CD14-positive monocyte (primary cell): ENCODE data around the gene PERM1. TPM values are rescaled to one million over a fixed set of nuclear protein-coding genes. Genes with fewer than 3 reads are reported as not detected.

Source experiments
- DNase-seq, 3 donors: peaks; one replicate each; pipeline ENCODE4 v3.0.0-alpha.2; 2011 to 2022
- H2AFZ ChIP-seq: 2 replicates; pipeline ENCODE4 v1.6.0; 2012; ENCODE audit warnings: mild to moderate bottlenecking, low read depth, low read length, inconsistent platforms; ENCODE audit not compliant: insufficient read depth, poor library complexity, severe bottlenecking
- H3K27ac ChIP-seq, 2 donors: 1 replicate in 1 of 2; 2 replicates in 1 of 2; pipeline ENCODE4 v1.5.1; 2012 to 2013; ENCODE audit warnings: low read length in 2 of 2, control low read depth in 1 of 2, inconsistent platforms in 1 of 2, low read depth in 1 of 2, mild to moderate bottlenecking in 1 of 2
- H3K27me3 ChIP-seq, 2 donors: one replicate each; pipeline versions ENCODE4 v1.6.0 to v1.6.1; 2011 to 2013; ENCODE audit warnings: low read length in 2 of 2; ENCODE audit not compliant: control insufficient read depth in 2 of 2, insufficient read depth in 2 of 2
- H3K36me3 ChIP-seq, 2 donors: replicated peaks in 1 of 2; 1 replicate in 1 of 2; 2 replicates in 1 of 2; pipeline versions ENCODE4 v1.5.1 to v1.6.1; 2012 to 2013; ENCODE audit warnings: low read length in 2 of 2, control low read depth in 1 of 2, inconsistent platforms in 1 of 2, mild to moderate bottlenecking in 1 of 2; ENCODE audit not compliant: insufficient read depth in 2 of 2, control insufficient read depth in 1 of 2
- H3K4me1 ChIP-seq, 2 donors: 1 replicate in 1 of 2; 2 replicates in 1 of 2; pipeline versions ENCODE4 v1.5.1 to v1.6.1; 2012 to 2013; ENCODE audit warnings: low read length in 2 of 2, control low read depth in 1 of 2, inconsistent platforms in 1 of 2, mild to moderate bottlenecking in 1 of 2, moderate library complexity in 1 of 2; ENCODE audit not compliant: insufficient read depth in 2 of 2, control insufficient read depth in 1 of 2
- H3K4me2 ChIP-seq: replicated peaks from 2 replicates; pipeline ENCODE3; 2012; ENCODE audit warnings: low read length, moderate library complexity, mild to moderate bottlenecking; ENCODE audit not compliant: poor library complexity, severe bottlenecking; ENCODE audit errors: extremely low read depth
- H3K4me3 ChIP-seq, 3 experiments: fragments of 200-600 bp in 1 of 3; sonication (generic) in 1 of 3; replicated peaks in 1 of 3; 1 replicate in 2 of 3; 2 replicates in 1 of 3; pipeline ENCODE4 v1.5.1; 2011 to 2013; ENCODE audit warnings: low read length in 3 of 3, mild to moderate bottlenecking in 3 of 3, control low read depth in 2 of 3, low read depth in 2 of 3, inconsistent platforms in 1 of 3, moderate library complexity in 1 of 3
- H3K79me2 ChIP-seq: 2 replicates; pipeline ENCODE4 v1.6.0; 2012; ENCODE audit warnings: mild to moderate bottlenecking, control low read depth, inconsistent platforms, low read length, moderate library complexity; ENCODE audit not compliant: insufficient read depth
- H3K9ac ChIP-seq: 2 replicates; pipeline ENCODE4 v1.6.0; 2017; ENCODE audit warnings: low read length, mild to moderate bottlenecking; ENCODE audit not compliant: insufficient read depth, poor library complexity, severe bottlenecking
- H3K9me3 ChIP-seq, 2 donors: replicated peaks in 1 of 2; 1 replicate in 1 of 2; 2 replicates in 1 of 2; pipeline versions ENCODE4 v1.5.1 to v1.6.1; 2012 to 2013; ENCODE audit warnings: low read length in 2 of 2, control low read depth in 1 of 2; ENCODE audit not compliant: control insufficient read depth in 1 of 2, insufficient read depth in 1 of 2
- H4K20me1 ChIP-seq: 2 replicates; pipeline ENCODE4 v1.6.0; 2012; ENCODE audit warnings: mild to moderate bottlenecking, low read length, control low read depth, moderate library complexity; ENCODE audit not compliant: insufficient read depth
- H3K27ac Mint-ChIP-seq, 7 donors: one replicate each; pipeline ENCODE4 v1.8.0; 2020; ENCODE audit warnings: mild to moderate bottlenecking in 7 of 7, mixed read lengths in 7 of 7, moderate library complexity in 6 of 7, inconsistent platforms in 2 of 7
- H3K27me3 Mint-ChIP-seq, 3 donors: one replicate each; pipeline ENCODE4 v1.8.0; 2021 to 2022; ENCODE audit warnings: low read depth in 3 of 3, mild to moderate bottlenecking in 3 of 3, mixed read lengths in 3 of 3, moderate library complexity in 3 of 3, inconsistent platforms in 1 of 3
- H3K36me3 Mint-ChIP-seq, 2 donors: one replicate each; pipeline ENCODE4 v1.8.0; 2020; ENCODE audit warnings: mixed read lengths in 2 of 2, inconsistent platforms in 1 of 2, mild to moderate bottlenecking in 1 of 2
- H3K4me1 Mint-ChIP-seq: one replicate; pipeline ENCODE4 v1.8.0; 2020; ENCODE audit warnings: mild to moderate bottlenecking, mixed read lengths
- H3K4me3 Mint-ChIP-seq, 2 donors: one replicate each; pipeline ENCODE4 v1.8.0; 2020; ENCODE audit warnings: mild to moderate bottlenecking in 2 of 2, mixed read lengths in 2 of 2, moderate library complexity in 1 of 2
- H3K9me3 Mint-ChIP-seq, 7 donors: one replicate each; pipeline ENCODE4 v1.8.0; 2020 to 2022; ENCODE audit warnings: mixed read lengths in 7 of 7, mild to moderate bottlenecking in 6 of 7, moderate library complexity in 6 of 7, inconsistent platforms in 2 of 7
- CTCF ChIP-seq: fragments of 200-600 bp; IDR thresholded peaks from one replicate; pipeline ENCODE4 v1.8.0; 2022; ENCODE audit warnings: antibody characterized with exemption, mild to moderate bottlenecking
- WGBS: methylation state at CpG from one replicate; pipeline ENCODE4 v1.1.5; 2013; ENCODE audit warnings: missing lambda C conversion rate; ENCODE audit not compliant: insufficient coverage; 5-methylcytosine and 5-hydroxymethylcytosine counted together
- intact Hi-C, 2 donors: fragments of 100-400 bp; cut with micrococcal nuclease; formaldehyde crosslinking; loops; one replicate each; pipeline versions ENCODE4 v1.15.0 to v1.15.1; 2023
- polyA plus RNA-seq, 3 donors: library from polyadenylated mRNA; depleted of rRNA in 1 of 3; unstranded in 2 of 3; stranded (reverse) in 1 of 3; fragments of 300-500 nt in 2 of 3; fragments of >200 nt in 1 of 3; fragmentation: Illumina TruSeq in 2 of 3; gene quantifications; 1 replicate in 2 of 3; 2 replicates in 1 of 3; pipeline ENCODE4 v1.2.3, GENCODE V29; 2012 to 2021

Gene PERM1
- polyA plus RNA-seq, 3 donors = not detected

- peaks cover 28 to 67% of the 10 kb centered on the region in 2 donors for H3K27me3 ChIP-seq
- under 1% methylated on average over 85 of the region's 86 CpGs for WGBS
- no peak overlapping the region for H3K4me3 ChIP-seq
- peaks cover 8 to 10% of the 10 kb centered on the region in 2 donors for H3K36me3 ChIP-seq
- peaks cover 4 to 30% of the 10 kb centered on the region in 2 donors for H3K4me1 ChIP-seq
- peak overlapping the region; percentile 34 for H3K4me2 ChIP-seq
- Mint-ChIP-seq H3K36me3 (peaks cover 15 to 19% of the 10 kb centered on the region in 2 donors), H3K4me3 (peak overlapping the region; percentile 24 to 85), H3K9me3 (peaks cover 0 to 20% (median 3%) of the 10 kb centered on the region in 7 donors), H3K27me3 (peaks cover 43 to 83% (median 67%) of the 10 kb centered on the region in 3 donors), H3K4me1 (peaks cover 7% of the 10 kb centered on the region), H3K27ac (no peak overlapping the region)
- H3K79me2 ChIP-seq = no peaks in the 10 kb centered on the region
- H3K9ac ChIP-seq = no peak overlapping the region
- intact Hi-C loops = loop anchor here in 1 of 2 donors (5.0 kb wide), 1 partner anchor 48 kb away; no protein-coding TSS in a partner anchor
- H4K20me1 ChIP-seq = peaks cover 5% of the 10 kb centered on the region
- TF ChIP-seq CTCF = no peak
- H3K9me3 ChIP-seq = peaks cover 0 to 9% of the 10 kb centered on the region in 2 donors
- H3K27ac ChIP-seq = no peak overlapping the region
- no peak for DNase-seq
- H2AFZ ChIP-seq = no peak overlapping the region
Measured at GRCh38 chr1:940107-941014, 41.5 kb downstream of the PERM1 start.

- H3K27ac ChIP-seq = no peak overlapping the region
- intact Hi-C loops = loop anchor here in 1 of 2 donors (5.0 kb wide), 1 partner anchor 47 kb away; no protein-coding TSS in a partner anchor
- peaks cover 7% of the 10 kb centered on the region for H3K4me1 Mint-ChIP-seq
Measured at GRCh38 chr1:939511-940106, 42.3 kb downstream of the PERM1 start.

More at GRCh38 chr1:939511-940106, 42.3 kb downstream of the PERM1 start:
- H3K36me3 ChIP-seq = peaks cover 2% of the 10 kb centered on the region in 2 donors
- H3K9me3 ChIP-seq = peaks cover 0 to 9% of the 10 kb centered on the region in 2 donors
- Mint-ChIP-seq H3K27ac (no peak overlapping the region), H3K27me3 (peaks cover 50 to 87% (median 72%) of the 10 kb centered on the region in 3 donors), H3K9me3 (peaks cover 0 to 21% (median 3%) of the 10 kb centered on the region in 7 donors), H3K36me3 (peaks cover 7 to 12% of the 10 kb centered on the region in 2 donors), H3K4me3 (peak overlapping the region in 1 of 2 donors; percentile 62)
- 34% methylated on average over 10 of the region's 21 CpGs for WGBS
- H3K4me1 ChIP-seq = peaks cover 4 to 30% of the 10 kb centered on the region in 2 donors
- no peak overlapping the region for H3K4me3 ChIP-seq
- no peak overlapping the region for H3K9ac ChIP-seq
- H2AFZ ChIP-seq = no peak overlapping the region
- no peak for DNase-seq
- H4K20me1 ChIP-seq = peaks cover 5% of the 10 kb centered on the region
- peaks cover 32 to 74% of the 10 kb centered on the region in 2 donors for H3K27me3 ChIP-seq
- H3K79me2 ChIP-seq = no peaks in the 10 kb centered on the region
- no peak for TF ChIP-seq CTCF
- H3K4me2 ChIP-seq = peak overlapping the region; percentile 34
